Measurements from ENCODE around the gene PTPRM. TPM values are rescaled to one million over a fixed set of nuclear protein-coding genes. Genes with fewer than 3 reads are reported as not detected.

Gene PTPRM
- total and polyA plus RNA-seq, 2 experiments from 2014 or later: 1.6 to 5.3 TPM

GRCh38 chr18:8011906-8012305 is 444.8 kb downstream of the PTPRM start:
- no peak overlapping the region for H3K4me3 ChIP-seq
- H3K4me1 ChIP-seq (ENCODE audit: insufficient read depth): peaks cover 8% of the 10 kb centered on the region; the same call in 1 of the 2 replicates
- H3K9me2 ChIP-seq (ENCODE audit: insufficient read depth): peaks cover 4% of the 10 kb centered on the region; the same call in 1 of the 2 replicates
- TF ChIP-seq STAT1 (IDR thresholded peaks at IDR 0.05; ENCODE audit: unreplicated experiment) (no peak), CTCF (conservative IDR thresholded peaks at IDR 0.05; ENCODE audit: low read depth in 2 of 2) (peak; percentile 55 to 57)
- H3K4me3 Mint-ChIP-seq: no peak overlapping the region
- no peak overlapping the region for H3K4me2 ChIP-seq
- H3K36me3 Mint-ChIP-seq (ENCODE audit: low read depth): no peaks in the 10 kb centered on the region
- H4K20me1 ChIP-seq (replicated peaks; ENCODE audit: insufficient read depth): no peaks in the 10 kb centered on the region
- peak; percentile 65 for DNase-seq (ENCODE audit: low spot score)
- no peaks in the 10 kb centered on the region for H3K27me3 Mint-ChIP-seq (ENCODE audit: insufficient read depth, low read depth, poor library complexity)
- no peak overlapping the region for H2AFZ ChIP-seq
- H3K27me3 ChIP-seq (ENCODE audit: insufficient read depth): no peaks in the 10 kb centered on the region
- H3K4me1 Mint-ChIP-seq: peaks cover 15% of the 10 kb centered on the region
- no peaks in the 10 kb centered on the region for H3F3A ChIP-seq (replicated peaks; ENCODE audit: low read depth)
- no peaks in the 10 kb centered on the region for H3K79me2 ChIP-seq (replicated peaks; ENCODE audit: insufficient read depth)
- ATAC-seq: peak; percentile 82
- H3K27ac Mint-ChIP-seq: no peak overlapping the region
- H3K36me3 ChIP-seq (ENCODE audit: insufficient read depth): no peaks in the 10 kb centered on the region
- H3K27ac ChIP-seq (ENCODE audit: low read depth): no peak overlapping the region
- H3K9me3 Mint-ChIP-seq: no peaks in the 10 kb centered on the region; the same call in 2 of the 3 replicates

GRCh38 chr18:8018701-8019331 is 451.7 kb downstream of the PTPRM start:
- no peaks in the 10 kb centered on the region for H3K36me3 ChIP-seq (ENCODE audit: insufficient read depth)
- Mint-ChIP-seq H3K27me3 (ENCODE audit: insufficient read depth, low read depth, poor library complexity) (no peaks in the 10 kb centered on the region), H3K36me3 (ENCODE audit: low read depth) (no peaks in the 10 kb centered on the region), H3K9me3 (no peaks in the 10 kb centered on the region), H3K4me1 (peaks cover 11% of the 10 kb centered on the region), H3K4me3 (no peak overlapping the region), H3K27ac (no peak overlapping the region)
- H2AFZ ChIP-seq: no peak overlapping the region
- H3K79me2 ChIP-seq (replicated peaks; ENCODE audit: insufficient read depth): no peaks in the 10 kb centered on the region
- H3K4me1 ChIP-seq (ENCODE audit: insufficient read depth): peaks cover 6% of the 10 kb centered on the region; the same call in 1 of the 2 replicates
- TF ChIP-seq EZH2 (IDR thresholded peaks at IDR 0.05; ENCODE audit: low read depth, unreplicated experiment): no peak
- TF ChIP-seq JUNB (IDR thresholded peaks at IDR 0.05; ENCODE audit: unreplicated experiment): no peak
- no peak for TF ChIP-seq REST (IDR thresholded peaks at IDR 0.05; ENCODE audit: unreplicated experiment)
- H4K20me1 ChIP-seq (replicated peaks; ENCODE audit: insufficient read depth): no peaks in the 10 kb centered on the region
- no peak for DNase-seq (ENCODE audit: low spot score)
- H3K9me2 ChIP-seq (ENCODE audit: insufficient read depth): peaks cover 3% of the 10 kb centered on the region; the same call in 1 of the 2 replicates
- H3K27me3 ChIP-seq (ENCODE audit: insufficient read depth): no peaks in the 10 kb centered on the region
- H3F3A ChIP-seq (replicated peaks; ENCODE audit: low read depth): no peaks in the 10 kb centered on the region
- no peak for ATAC-seq
- H3K4me2 ChIP-seq: no peak overlapping the region
- H3K27ac ChIP-seq (ENCODE audit: low read depth): no peak overlapping the region
- H3K4me3 ChIP-seq: no peak overlapping the region
